ENCODE results near the gene HELLS.

DNA sequence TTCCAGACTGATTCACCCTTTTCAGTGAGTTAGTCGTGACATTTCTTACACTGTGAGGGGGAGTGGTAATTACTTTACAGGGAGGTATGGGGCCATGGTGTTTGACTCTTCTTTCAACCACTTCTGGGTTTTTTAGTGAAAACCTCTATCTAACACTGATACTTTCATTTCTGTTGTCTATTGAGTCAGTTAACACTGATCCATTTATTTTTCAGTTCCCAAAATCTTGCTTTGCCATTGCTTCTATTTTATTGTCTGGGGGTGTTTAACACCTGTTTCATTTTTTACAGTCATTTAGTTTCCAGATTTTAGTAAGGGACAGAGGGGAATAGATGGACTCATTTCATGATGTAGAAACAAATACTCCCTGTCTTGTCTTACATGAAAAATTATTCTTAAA lies 61.5 kb downstream of the HELLS start:
- TF ChIP-seq POLR2A (IDR thresholded peaks at IDR 0.05) (no peak), CTCF (IDR thresholded peaks at IDR 0.05) (no peak)

All from tibial nerve (tissue), 3 donors.